ENCODE data around the gene TUT4. TPM values are rescaled to one million over a fixed set of nuclear protein-coding genes. Genes with fewer than 3 reads are reported as not detected.

Gene TUT4
- total and polyA plus RNA-seq, 2 donors (not counting 3 experiments of a cell fraction or from before 2014, with no cell fraction given): 24.7 to 41.2 TPM

- no TSS peak for BruUV-seq (replicated peaks)
- H3K27ac ChIP-seq (ENCODE audit: insufficient read depth, low read depth, low read length): no peak overlapping the region
- H3K4me2 ChIP-seq (ENCODE audit: insufficient read depth, low read length): no peak overlapping the region
- POLR2A ChIA-PET: no interaction called here
- intact Hi-C loops (cut with micrococcal nuclease) (no loop called here), dilution Hi-C loops (cut with MboI; ENCODE audit: extremely low pct_ligation_motif_present, low sequenced_read_pairs) (no loop called here)
- no peak for TF ChIP-seq GATA2 (IDR thresholded peaks at IDR 0.05; ENCODE audit: insufficient read depth, insufficient read length, low read depth, low read length)
- TF ChIP-seq MYC (IDR thresholded peaks at IDR 0.05; ENCODE audit: low read depth, low read length): no peak
- TF ChIP-seq POLR2AphosphoS5 (IDR thresholded peaks at IDR 0.05; ENCODE audit: insufficient read depth, low read depth, low read length): no peak
- no peak for TF ChIP-seq MAX (IDR thresholded peaks at IDR 0.05; ENCODE audit: insufficient read depth, insufficient read length)
- TF ChIP-seq FOS (IDR thresholded peaks at IDR 0.05; ENCODE audit: borderline replicate concordance, insufficient read depth, low read length): no peak
- no peak for TF ChIP-seq CTCF (IDR thresholded peaks at IDR 0.05; ENCODE audit: extremely low read depth in 1 of 2, insufficient read depth in 1 of 2, low read depth in 1 of 2, low read length in 2 of 2)
- TF ChIP-seq POLR2A (IDR thresholded peaks at IDR 0.05; ENCODE audit: low read depth, low read length): no peak
- TF ChIP-seq JUN (IDR thresholded peaks at IDR 0.05; ENCODE audit: borderline replicate concordance, insufficient read depth, insufficient read length, low read depth): no peak
- no peak for TF ChIP-seq EZH2 (IDR thresholded peaks at IDR 0.05; ENCODE audit: borderline replicate concordance, low read depth, low read length, severe bottlenecking)
- CTCF ChIA-PET: no interaction called here
- no peak overlapping the region for H3K4me3 ChIP-seq (replicated peaks in 1 of 3; ENCODE audit: insufficient read depth in 1 of 3, low read depth in 1 of 3, low read length in 3 of 3)
- no peaks in the 10 kb centered on the region for H3K79me2 ChIP-seq (ENCODE audit: control insufficient read depth, insufficient read depth, low read length)
- H3K9me1 ChIP-seq (replicated peaks; ENCODE audit: control insufficient read depth, extremely low read depth, insufficient read depth, low read length): no peaks in the 10 kb centered on the region
- no peaks in the 10 kb centered on the region for H4K20me1 ChIP-seq (replicated peaks; ENCODE audit: control insufficient read depth, extremely low read depth, insufficient read depth, low read length)
- no peak overlapping the region for H3K9ac ChIP-seq (replicated peaks; ENCODE audit: extremely low read depth, insufficient read depth, low read length)
- H2AFZ ChIP-seq (ENCODE audit: low read depth, low read length): no peak overlapping the region
- peaks cover 2 to 3% of the 10 kb centered on the region in 2 experiments for H3K36me3 ChIP-seq (ENCODE audit: control insufficient read depth in 2 of 2, extremely low read depth in 1 of 2, insufficient read depth in 2 of 2, low read length in 2 of 2)
- no peaks in the 10 kb centered on the region for H3K9me3 ChIP-seq (replicated peaks; ENCODE audit: control insufficient read depth, insufficient read depth, low read length)
- no peaks in the 10 kb centered on the region for H3K4me1 ChIP-seq (ENCODE audit: control insufficient read depth, extremely low read depth, insufficient read depth, low read length)
- DNase-seq (ENCODE audit: low read depth, low spot score) (no peak), FAIRE-seq (no peak)
- no peaks in the 10 kb centered on the region for H3K27me3 ChIP-seq (ENCODE audit: control insufficient read depth in 2 of 2, insufficient read depth in 2 of 2, low read length in 2 of 2)
Measured at GRCh38 chr1:52436817-52437216, 116.1 kb downstream of the TUT4 start.

Data from endothelial cell of umbilical vein (primary cell).